Stomach smooth muscle (tissue), 2 donors: ENCODE data around the gene IER5L.
A peak's percentile ranks its signal among the peaks of the same experiment; 100 is the strongest.

Experiments used
- H3K27ac ChIP-seq: one replicate; pipeline ENCODE4 v1.7.0; 2013; ENCODE audit warnings: mild to moderate bottlenecking, low read length, inconsistent platforms
- H3K27me3 ChIP-seq, 2 donors: one replicate each; pipeline ENCODE4 v1.7.0; 2013; ENCODE audit warnings: low read length in 2 of 2; ENCODE audit not compliant: insufficient read depth in 2 of 2, control insufficient read depth in 1 of 2
- H3K36me3 ChIP-seq, 2 donors: one replicate each; pipeline ENCODE4 v1.7.0; 2013; ENCODE audit warnings: low read length in 2 of 2; ENCODE audit not compliant: control insufficient read depth in 2 of 2, insufficient read depth in 2 of 2
- H3K4me1 ChIP-seq: one replicate; pipeline ENCODE4 v1.7.0; 2013; ENCODE audit warnings: low read length; ENCODE audit not compliant: control insufficient read depth, insufficient read depth
- H3K4me3 ChIP-seq, 2 donors: one replicate each; pipeline ENCODE4 v1.7.0; 2013; ENCODE audit warnings: low read length in 2 of 2
- H3K9ac ChIP-seq, 2 donors: one replicate each; pipeline ENCODE4 v1.7.0; 2013; ENCODE audit warnings: low read length in 2 of 2, mild to moderate bottlenecking in 1 of 2
- H3K9me3 ChIP-seq, 2 donors: one replicate each; pipeline ENCODE4 v1.7.0; 2013; ENCODE audit warnings: low read length in 2 of 2; ENCODE audit not compliant: control insufficient read depth in 2 of 2
- donor health status: healthy.
- donor health status: Pancreatic carcinoma.

Gene IER5L

GRCh38 chr9:129177791-129178567, at the start of gene IER5L:
Gene IER5L (minus strand): TSS chr9:129178261. CDS start chr9:129178052, 209 bp downstream.
- H3K36me3 ChIP-seq, result no peaks in the 10 kb centered on the region
- no peaks in the 10 kb centered on the region for H3K27me3 ChIP-seq
- H3K4me3 ChIP-seq, result peak within 1 kb of the TSS; percentile 87 to 95
- H3K27ac ChIP-seq, result peak within 1 kb of the TSS; percentile 98
- H3K9ac ChIP-seq, result peak within 1 kb of the TSS; percentile 82 to 90
- peaks cover 32% of the 10 kb centered on the region for H3K4me1 ChIP-seq
- H3K9me3 ChIP-seq, result no peaks in the 10 kb centered on the region

GRCh38 chr9:129227843-129228189, 49.8 kb upstream of the IER5L start:
- Histone ChIP-seq H3K4me1 (peaks cover 8% of the 10 kb centered on the region), H3K27ac (no peak overlapping the region), H3K9me3 (no peaks in the 10 kb centered on the region), H3K36me3 (no peaks in the 10 kb centered on the region), H3K27me3 (no peaks in the 10 kb centered on the region), H3K4me3 (no peak overlapping the region), H3K9ac (no peak overlapping the region)

GRCh38 chr9:129225815-129226214, 47.8 kb upstream of the IER5L start:
- H3K4me1 ChIP-seq, result peaks cover 8% of the 10 kb centered on the region
- no peak overlapping the region for H3K4me3 ChIP-seq
- H3K9me3 ChIP-seq, result no peaks in the 10 kb centered on the region
- H3K27ac ChIP-seq, result no peak overlapping the region
- H3K27me3 ChIP-seq, result no peaks in the 10 kb centered on the region
- H3K36me3 ChIP-seq, result no peaks in the 10 kb centered on the region
- no peak overlapping the region for H3K9ac ChIP-seq

GRCh38 chr9:129225490-129225778, 47.4 kb upstream of the IER5L start:
- Histone ChIP-seq H3K36me3 (no peaks in the 10 kb centered on the region), H3K27ac (peak overlapping the region; percentile 41), H3K4me3 (peak overlapping the region in 1 of 2 donors; percentile 35), H3K9ac (peak overlapping the region in 1 of 2 donors; percentile 21), H3K27me3 (no peaks in the 10 kb centered on the region), H3K9me3 (no peaks in the 10 kb centered on the region), H3K4me1 (peaks cover 8% of the 10 kb centered on the region)

GRCh38 chr9:129224618-129225489, 46.8 kb upstream of the IER5L start:
- Histone ChIP-seq H3K4me3 (peak overlapping the region in 1 of 2 donors; percentile 35), H3K27ac (peak overlapping the region; percentile 41), H3K9ac (peak overlapping the region in 1 of 2 donors; percentile 5)

GRCh38 chr9:129223551-129224208, 45.6 kb upstream of the IER5L start:
- no peak overlapping the region for H3K9ac ChIP-seq
- no peak overlapping the region for H3K27ac ChIP-seq
- H3K36me3 ChIP-seq, result no peaks in the 10 kb centered on the region
- no peaks in the 10 kb centered on the region for H3K9me3 ChIP-seq
- H3K27me3 ChIP-seq, result no peaks in the 10 kb centered on the region
- H3K4me3 ChIP-seq, result no peak overlapping the region
- H3K4me1 ChIP-seq, result peaks cover 8% of the 10 kb centered on the region

More at GRCh38 chr9:129224618-129225489, 46.8 kb upstream of the IER5L start:
- Histone ChIP-seq H3K27me3 (no peaks in the 10 kb centered on the region), H3K4me1 (peaks cover 8% of the 10 kb centered on the region), H3K36me3 (no peaks in the 10 kb centered on the region), H3K9me3 (no peaks in the 10 kb centered on the region)

GRCh38 chr9:129222819-129223218, 44.8 kb upstream of the IER5L start:
- H3K9me3 ChIP-seq, result no peaks in the 10 kb centered on the region
- no peaks in the 10 kb centered on the region for H3K36me3 ChIP-seq
- H3K27me3 ChIP-seq, result no peaks in the 10 kb centered on the region
- H3K4me3 ChIP-seq, result no peak overlapping the region
- no peak overlapping the region for H3K27ac ChIP-seq
- peaks cover 8% of the 10 kb centered on the region for H3K4me1 ChIP-seq
- H3K9ac ChIP-seq, result no peak overlapping the region

- no peak overlapping the region for H3K9ac ChIP-seq
- H3K4me3 ChIP-seq, result no peak overlapping the region
- H3K9me3 ChIP-seq, result no peaks in the 10 kb centered on the region
- H3K27ac ChIP-seq, result no peak overlapping the region
- peaks cover 8% of the 10 kb centered on the region for H3K4me1 ChIP-seq
- no peaks in the 10 kb centered on the region for H3K36me3 ChIP-seq
- H3K27me3 ChIP-seq, result no peaks in the 10 kb centered on the region
Observed at GRCh38 chr9:129221979-129222635, 44.0 kb upstream of the IER5L start.

GRCh38 chr9:129221233-129221632, 43.2 kb upstream of the IER5L start:
- no peaks in the 10 kb centered on the region for H3K36me3 ChIP-seq
- no peaks in the 10 kb centered on the region for H3K9me3 ChIP-seq
- H3K9ac ChIP-seq, result no peak overlapping the region
- no peak overlapping the region for H3K27ac ChIP-seq
- no peak overlapping the region for H3K4me3 ChIP-seq
- H3K27me3 ChIP-seq, result no peaks in the 10 kb centered on the region
- H3K4me1 ChIP-seq, result peaks cover 8% of the 10 kb centered on the region

GRCh38 chr9:129220771-129221170, 42.7 kb upstream of the IER5L start:
- Histone ChIP-seq H3K4me1 (peaks cover 5% of the 10 kb centered on the region), H3K27me3 (no peaks in the 10 kb centered on the region), H3K9me3 (no peaks in the 10 kb centered on the region), H3K4me3 (no peak overlapping the region), H3K27ac (no peak overlapping the region), H3K9ac (no peak overlapping the region), H3K36me3 (no peaks in the 10 kb centered on the region)
